Body of pancreas (tissue), 4 donors: ENCODE results near the gene CPD.

Experiments used
- POLR2A ChIP-seq, 3 donors: fragments of 450-650 bp; IDR thresholded peaks; one replicate each; pipeline ENCODE4 v1.6.1; 2016; ENCODE audit warnings: antibody characterized with exemption in 3 of 3, mild to moderate bottlenecking in 2 of 3
- TF ChIP-seq, protein P1 (sequence below), 7 experiments: fragments of 450-650 bp in 4 of 7; fragments of 200-600 bp in 3 of 7; sonication (generic) in 3 of 7; IDR thresholded peaks; one replicate each; pipeline ENCODE4 v1.5.1; 2016 to 2019; ENCODE audit warnings: antibody characterized with exemption in 7 of 7

GRCh38 chr17:30382345-30382744, 3.6 kb downstream of the CPD start:
- TF ChIP-seq, protein P1, sequence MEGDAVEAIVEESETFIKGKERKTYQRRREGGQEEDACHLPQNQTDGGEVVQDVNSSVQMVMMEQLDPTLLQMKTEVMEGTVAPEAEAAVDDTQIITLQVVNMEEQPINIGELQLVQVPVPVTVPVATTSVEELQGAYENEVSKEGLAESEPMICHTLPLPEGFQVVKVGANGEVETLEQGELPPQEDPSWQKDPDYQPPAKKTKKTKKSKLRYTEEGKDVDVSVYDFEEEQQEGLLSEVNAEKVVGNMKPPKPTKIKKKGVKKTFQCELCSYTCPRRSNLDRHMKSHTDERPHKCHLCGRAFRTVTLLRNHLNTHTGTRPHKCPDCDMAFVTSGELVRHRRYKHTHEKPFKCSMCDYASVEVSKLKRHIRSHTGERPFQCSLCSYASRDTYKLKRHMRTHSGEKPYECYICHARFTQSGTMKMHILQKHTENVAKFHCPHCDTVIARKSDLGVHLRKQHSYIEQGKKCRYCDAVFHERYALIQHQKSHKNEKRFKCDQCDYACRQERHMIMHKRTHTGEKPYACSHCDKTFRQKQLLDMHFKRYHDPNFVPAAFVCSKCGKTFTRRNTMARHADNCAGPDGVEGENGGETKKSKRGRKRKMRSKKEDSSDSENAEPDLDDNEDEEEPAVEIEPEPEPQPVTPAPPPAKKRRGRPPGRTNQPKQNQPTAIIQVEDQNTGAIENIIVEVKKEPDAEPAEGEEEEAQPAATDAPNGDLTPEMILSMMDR (IDR thresholded peaks at IDR 0.05) = no peak
- TF ChIP-seq POLR2A (IDR thresholded peaks at IDR 0.05) = no peak
